ENCODE data around the gene COL4A3. TPM values are rescaled to one million over a fixed set of nuclear protein-coding genes. Genes with fewer than 3 reads are reported as not detected.
A peak's percentile ranks its signal among the peaks of the same experiment; 100 is the strongest.

COL4A3 gene
- total RNA-seq, 1 donor from 2014 or later = not detected

DNA sequence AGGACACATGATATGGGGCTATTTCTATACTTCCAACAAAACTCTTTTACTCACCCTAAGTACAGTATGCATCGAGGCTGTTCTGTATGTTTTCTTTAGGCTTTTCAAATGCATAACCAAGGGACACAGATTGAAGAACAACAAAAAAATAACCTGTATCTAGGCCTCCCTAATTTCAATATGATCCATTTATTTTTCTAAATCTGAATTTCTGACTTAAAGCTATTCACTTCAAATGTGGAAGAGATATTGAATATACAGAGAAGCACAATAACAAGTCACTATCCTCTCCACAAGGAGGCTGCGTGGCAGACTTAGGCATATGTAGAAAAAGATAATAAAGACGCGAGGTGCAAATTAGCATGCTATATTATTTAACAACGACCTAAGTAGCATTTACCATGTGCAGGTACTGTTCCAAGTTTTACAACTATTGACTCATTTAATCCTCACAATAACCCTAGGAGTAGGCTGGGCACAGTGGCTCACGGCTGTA lies 121.4 kb downstream of the COL4A3 start:
- DNase-seq (ENCODE audit: extremely low read depth, low read depth, low spot score) = no peak

DNA sequence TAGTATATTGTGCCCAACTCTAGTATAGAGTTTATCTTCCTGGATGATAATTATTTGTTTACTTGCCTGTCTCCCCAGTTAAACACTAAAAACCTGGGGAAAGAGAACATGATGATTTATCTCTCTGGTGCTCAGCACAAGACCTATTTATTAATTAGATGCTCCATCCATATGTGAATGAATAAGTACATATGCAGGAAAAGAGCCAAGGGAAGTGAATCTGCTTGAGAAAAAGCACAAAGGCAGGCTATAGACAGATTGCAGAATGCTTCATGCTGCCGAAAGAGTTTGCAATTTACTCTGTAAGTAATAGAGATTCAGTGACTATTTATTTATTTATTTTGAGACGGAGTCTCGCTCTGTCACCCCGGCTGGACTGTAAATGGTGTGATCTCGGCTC lies 123.3 kb downstream of the COL4A3 start:
- no peak for DNase-seq (ENCODE audit: extremely low read depth, low read depth, low spot score)

DNA sequence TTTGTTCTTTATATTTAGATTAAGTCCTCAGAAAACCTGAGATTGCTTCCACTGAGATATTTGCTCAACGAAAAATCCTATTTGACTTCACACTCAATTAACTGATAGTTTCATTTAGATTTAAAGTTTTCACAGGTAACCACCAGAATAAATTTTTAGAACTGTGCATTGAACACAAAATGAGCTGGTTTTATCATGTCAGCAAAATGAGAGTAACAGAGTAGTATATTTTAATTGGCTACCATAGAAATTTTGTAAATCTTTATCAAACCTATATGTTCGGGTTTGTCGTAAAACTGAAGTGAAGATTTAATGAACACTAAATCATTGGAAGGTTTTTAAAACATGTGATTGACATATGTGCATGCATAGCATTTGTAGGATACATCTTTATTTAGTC lies 127.9 kb downstream of the COL4A3 start:
- DNase-seq (ENCODE audit: extremely low read depth, low read depth, low spot score) = no peak

DNA sequence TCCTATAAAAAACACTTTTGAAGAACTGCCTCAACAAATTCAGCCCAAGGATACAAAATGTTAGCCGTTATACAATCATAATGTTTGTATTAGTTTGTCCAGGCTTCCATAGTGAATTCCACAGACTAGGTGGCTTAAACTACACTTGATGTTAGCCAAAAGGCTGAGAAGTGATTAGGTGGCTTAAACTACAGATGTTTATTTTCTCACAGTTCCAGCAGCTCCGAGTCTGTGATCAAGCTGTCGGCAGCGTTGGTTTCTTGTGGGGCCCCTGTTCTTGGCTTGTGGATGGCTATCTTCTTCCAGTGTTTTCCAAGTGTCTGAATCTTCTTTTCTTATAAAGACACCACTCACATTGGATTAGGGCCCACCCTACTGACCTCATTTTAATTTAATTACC lies 129.1 kb downstream of the COL4A3 start:
- no peak for DNase-seq (ENCODE audit: extremely low read depth, low read depth, low spot score)

DNA sequence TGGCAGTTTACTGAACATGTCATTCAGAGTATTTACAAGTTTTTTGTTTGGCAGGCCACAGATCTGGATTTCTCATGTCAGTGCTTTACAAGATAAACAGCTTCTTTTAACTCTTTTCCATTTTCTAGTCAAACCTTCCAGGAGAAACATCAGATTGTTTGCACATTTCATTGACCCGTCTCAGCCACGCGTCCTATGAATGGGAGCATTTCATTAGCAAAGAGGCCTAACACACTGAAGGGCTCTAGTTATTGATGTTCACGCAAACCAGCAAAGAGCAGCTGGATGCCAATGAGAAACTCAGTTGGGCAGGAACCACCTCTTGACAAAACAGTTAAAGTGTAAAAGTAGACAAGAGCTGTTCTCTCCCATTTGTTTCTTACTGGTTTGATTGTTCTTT lies 131.4 kb downstream of the COL4A3 start:
- DNase-seq (ENCODE audit: extremely low read depth, low read depth, low spot score) = no peak

DNA sequence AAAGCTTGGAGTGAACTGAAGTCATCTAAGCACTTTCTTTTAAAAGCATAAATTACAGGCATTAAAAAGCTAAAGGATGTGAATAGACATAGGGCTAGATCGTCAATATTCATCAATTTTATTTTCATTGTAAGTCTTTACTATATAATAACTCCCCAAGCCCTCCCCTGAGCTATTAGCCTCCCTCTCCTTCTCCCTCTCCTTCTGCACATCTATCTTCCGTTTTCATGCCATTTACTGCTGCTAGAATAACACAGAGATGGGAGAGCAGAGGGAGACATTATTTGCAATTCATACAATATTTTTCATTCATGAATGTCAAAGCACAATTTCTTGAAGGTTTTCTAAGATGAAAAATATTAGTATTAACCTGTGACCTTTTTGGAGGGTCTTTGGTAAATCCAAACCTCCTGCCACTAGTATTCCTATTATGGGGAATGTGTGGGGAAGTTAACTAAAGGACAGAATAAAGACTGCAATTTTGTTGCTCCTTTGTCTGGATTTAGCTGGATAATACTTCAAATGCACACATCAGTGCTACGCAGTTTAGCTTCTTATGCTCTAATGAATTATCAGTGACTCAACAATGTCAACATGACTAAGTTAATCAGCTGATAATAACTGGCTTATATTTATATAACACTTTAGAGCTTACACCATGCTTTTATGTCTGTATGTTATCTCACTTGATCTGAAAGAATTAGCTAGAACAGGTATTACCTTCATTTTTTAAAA lies 132.4 kb downstream of the COL4A3 start:
- no peak for DNase-seq (ENCODE audit: extremely low read depth, low read depth, low spot score)

DNA sequence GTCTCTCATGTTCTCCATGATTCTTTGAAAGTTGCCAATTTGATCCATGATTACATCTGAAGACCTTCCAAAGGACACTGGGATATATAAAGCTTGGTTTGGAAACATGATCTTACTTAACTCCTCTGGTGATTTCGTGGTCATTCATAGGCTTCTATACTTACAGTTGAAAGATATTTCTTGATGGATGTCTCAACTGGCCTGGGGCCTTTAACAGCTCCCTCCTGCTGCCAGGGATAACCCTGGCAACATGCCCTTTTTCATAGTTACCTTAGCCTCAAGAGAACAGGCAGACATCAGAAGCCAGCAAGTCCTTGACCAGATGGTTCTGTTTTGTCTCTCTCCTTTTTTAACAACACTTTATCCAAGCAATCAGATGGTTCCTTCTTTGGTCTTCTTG lies 137.1 kb downstream of the COL4A3 start:
- no peak for DNase-seq (ENCODE audit: extremely low read depth, low read depth, low spot score)

DNA sequence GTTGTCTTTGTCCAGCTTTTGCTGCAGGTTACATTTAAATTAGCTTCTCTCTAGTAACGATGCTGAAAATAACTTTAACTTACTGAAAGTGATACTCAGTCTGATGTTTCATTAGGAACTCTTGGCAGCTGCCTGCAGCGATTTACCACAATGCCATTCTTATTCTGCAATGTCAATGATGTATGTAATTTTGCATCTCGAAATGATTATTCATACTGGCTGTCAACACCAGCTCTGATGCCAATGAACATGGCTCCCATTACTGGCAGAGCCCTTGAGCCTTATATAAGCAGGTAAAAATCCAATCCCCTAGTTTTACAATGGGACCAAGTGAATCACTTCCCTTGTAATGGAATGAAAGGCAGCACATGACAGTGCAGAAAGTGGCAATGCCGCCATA lies 144.4 kb downstream of the COL4A3 start:
- no peak for DNase-seq (ENCODE audit: extremely low read depth, low read depth, low spot score)

DNA sequence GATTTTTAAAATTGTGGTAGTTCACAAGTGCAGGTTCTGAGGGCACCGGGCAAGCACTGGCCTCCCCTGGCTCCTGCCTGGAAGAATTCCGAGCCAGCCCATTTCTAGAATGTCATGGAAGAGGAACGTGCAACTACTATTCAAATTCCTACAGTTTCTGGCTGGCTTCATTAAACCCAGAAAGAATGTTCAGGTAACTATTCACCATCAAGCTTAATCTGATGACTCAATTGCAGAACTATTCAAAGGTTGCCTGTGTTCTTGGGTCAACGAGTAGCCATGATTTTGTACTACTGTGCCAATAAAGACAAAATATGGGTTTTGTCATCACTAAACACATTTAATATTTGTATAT lies 146.3 kb downstream of the COL4A3 start:
- no peak for DNase-seq (ENCODE audit: extremely low read depth, low read depth, low spot score)

DNA sequence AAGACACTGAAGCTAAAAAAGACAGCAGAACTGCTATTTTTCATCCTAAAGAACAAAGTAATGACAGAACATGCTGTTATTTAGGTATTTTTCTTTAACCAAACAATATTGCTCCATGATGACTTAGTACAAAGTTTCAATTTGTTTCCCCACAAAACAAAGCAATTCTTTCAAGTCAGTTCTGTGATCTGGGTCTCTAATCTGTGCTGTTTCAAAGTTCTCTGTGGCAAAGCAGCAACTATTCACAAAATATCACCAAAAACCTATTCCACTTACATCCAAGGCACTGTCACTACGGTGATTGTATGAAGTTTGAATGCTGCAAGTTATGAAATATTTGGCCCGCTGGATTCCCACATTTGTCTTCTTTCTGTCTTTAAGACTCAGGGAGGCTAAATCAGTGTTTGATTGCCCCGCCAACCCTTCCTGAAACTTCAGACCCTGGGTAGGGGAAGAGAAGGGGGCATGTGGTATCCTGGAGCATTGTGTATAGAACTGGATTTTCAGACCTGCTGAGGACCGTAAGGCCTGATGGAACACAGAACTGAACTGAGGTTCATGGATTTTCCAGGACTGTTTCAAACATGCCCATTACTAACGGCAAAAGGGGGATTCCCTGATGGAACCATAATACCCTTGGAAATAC lies 147.6 kb downstream of the COL4A3 start:
- no peak for DNase-seq (ENCODE audit: extremely low read depth, low read depth, low spot score)

DNA sequence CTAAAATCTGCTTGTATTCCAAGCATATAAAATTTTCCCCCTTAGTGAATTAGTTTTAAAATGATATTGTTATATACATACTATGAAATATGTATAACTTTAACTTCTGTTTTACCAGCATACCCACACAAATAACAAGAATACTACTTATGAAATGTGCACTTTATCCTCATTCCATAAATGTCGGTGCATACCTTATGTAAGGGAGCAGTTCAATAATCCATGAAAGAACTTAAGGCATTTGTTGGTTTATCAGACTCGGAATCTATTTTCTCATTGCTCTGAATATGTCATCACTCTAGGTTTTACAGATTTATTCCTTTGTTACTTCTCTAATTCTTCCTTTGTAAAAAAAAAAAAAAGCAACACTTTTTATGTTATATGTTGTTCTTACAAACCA lies 148.2 kb downstream of the COL4A3 start:
- no peak for DNase-seq (ENCODE audit: extremely low read depth, low read depth, low spot score)

DNA sequence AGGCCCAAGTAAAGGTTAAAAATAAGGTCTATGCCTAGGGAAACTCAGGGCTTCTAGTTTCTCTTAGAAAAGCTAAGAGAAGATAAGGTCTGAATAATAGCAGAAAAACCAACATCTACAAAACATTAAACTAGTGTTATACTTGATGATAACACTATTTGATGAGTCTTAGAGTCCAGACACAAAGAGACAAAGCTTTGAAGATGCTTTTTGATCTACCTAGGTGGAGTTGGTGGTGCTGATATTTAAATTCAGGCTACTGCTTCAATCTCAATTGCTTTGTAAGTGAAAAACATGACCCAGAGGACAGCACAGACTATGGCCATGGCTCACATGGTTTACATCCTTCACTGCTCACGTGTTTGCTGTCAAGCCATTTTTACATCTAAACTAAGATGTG lies 148.9 kb downstream of the COL4A3 start:
- DNase-seq (ENCODE audit: extremely low read depth, low read depth, low spot score) = no peak

DNA sequence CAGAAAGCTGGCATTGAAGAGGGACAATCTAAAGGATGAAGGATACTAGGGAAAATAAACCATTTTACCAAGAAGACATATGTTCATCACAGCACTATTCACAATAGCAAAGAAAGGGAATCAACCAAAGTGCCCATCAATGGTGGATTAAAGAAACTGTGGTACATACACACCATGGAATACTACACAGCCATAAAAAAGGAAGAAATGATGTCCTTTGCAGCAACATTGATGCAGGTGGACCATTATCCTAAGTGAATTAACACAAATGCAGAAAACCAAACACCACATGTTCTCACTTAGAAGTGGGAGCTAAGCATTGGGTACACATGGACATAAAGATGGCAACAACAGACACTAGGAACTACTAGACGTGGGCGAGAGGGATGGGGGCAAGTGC lies 153.4 kb downstream of the COL4A3 start:
- DNase-seq (ENCODE audit: extremely low read depth, low read depth, low spot score) = no peak

DNA sequence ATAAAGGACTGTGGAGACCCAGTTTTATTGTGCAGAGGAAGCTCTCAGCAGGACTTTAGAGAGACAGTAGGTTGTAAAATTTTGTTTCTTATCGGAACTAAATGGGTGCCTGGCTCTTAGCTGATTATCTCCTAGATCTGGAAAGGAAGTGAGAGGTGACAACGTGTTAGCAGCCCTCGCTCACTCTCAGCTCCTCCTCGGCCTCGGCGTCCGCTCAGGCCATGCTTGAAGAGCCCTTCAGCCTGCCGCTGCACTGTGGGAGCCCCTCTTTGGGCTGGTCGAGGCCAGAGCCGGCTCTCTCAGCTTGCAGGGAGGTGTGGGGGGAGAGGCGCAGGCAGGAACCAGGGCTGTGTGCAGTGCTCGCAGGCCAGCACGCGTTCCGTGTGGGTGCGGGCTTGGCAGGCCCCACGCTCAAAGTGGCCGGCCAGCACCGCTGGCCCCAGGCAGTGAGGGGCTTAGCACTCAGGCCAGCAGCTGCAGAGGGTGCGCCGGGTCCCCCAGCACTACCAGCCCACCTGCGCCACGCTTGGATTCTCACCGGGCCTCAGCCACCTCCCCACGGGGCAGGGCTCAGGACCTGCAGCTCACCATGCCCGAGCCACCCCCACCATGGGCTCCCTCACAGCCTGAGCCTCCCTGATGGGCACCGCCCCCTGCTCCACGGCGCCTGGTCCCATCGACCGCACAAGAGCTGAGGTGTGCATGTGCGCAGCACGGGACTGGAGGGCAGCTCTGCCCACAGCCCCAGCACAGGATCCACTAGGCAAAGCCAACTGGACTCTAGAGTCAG lies 156.1 kb downstream of the COL4A3 start:
- no peak for DNase-seq (ENCODE audit: extremely low read depth, low read depth, low spot score)

DNA sequence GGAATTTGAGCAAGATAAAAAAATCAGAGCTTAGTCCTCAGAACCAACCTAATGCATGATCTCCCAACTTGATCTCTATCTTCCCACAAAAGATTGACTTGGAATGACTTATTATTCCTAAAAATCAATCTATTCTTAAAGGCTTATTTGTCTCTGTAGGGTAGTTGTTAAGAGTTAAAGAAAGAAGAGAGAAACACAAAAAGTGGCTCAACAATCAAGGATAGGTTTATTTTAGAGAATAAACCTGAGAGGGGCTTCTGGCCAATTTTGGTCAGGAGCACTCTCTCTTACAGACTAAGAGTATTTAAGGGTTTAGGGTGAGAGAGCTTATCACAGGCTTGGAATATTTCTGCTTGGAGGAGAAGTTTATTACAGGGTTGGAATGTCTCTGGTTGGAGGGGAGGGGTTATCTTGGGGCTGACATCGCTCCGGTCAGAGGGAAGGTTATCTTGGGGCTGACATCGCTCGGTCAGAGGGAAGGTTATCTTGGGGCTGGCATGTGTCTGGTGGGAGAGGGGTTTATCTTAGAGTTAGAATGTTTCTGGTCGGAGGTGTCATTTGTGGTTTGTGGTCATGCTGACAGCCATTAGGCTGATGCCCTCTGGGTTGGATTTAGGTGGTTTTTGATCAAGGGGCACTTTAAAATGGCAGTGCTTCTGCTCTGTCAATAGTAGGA lies 158.2 kb downstream of the COL4A3 start:
- no peak for DNase-seq (ENCODE audit: extremely low read depth, low read depth, low spot score)

DNA sequence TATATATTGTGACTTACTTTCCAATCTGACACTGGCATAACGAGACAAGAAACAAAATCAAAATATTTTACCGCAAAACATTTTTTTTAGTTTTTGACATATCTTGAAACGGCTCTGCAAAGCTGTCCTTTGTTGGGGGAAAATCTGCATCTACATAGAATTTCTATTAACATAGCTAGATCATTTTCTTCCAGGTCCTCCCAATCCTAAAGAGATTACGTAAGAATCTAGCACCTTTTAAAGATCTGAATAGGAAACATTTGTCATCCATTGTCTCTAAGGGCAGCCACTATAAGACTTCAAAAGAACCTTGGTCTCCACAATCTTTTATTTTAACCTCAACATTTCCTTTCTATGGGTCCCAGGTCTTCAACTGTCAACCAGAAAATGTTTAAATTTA lies 159.4 kb downstream of the COL4A3 start:
- no peak for DNase-seq (ENCODE audit: extremely low read depth, low read depth, low spot score)

DNA sequence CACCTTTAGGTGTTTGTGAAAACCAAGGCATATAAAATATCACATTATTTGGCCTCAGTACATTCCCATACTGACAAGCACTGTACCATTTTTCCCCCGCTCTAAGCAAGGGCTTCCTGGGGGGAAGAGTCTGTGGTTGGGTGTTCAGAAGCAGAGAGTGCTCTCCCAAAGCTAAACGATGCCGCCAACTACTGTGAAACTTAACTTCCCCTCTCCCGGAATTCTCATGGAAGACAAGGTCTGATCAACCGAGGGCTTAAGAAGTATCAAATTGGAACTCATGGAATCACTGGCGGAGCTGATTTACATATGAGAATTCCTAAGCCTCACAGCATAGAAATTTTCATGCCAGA lies 160.2 kb downstream of the COL4A3 start:
- no peak for DNase-seq (ENCODE audit: extremely low read depth, low read depth, low spot score)

DNA sequence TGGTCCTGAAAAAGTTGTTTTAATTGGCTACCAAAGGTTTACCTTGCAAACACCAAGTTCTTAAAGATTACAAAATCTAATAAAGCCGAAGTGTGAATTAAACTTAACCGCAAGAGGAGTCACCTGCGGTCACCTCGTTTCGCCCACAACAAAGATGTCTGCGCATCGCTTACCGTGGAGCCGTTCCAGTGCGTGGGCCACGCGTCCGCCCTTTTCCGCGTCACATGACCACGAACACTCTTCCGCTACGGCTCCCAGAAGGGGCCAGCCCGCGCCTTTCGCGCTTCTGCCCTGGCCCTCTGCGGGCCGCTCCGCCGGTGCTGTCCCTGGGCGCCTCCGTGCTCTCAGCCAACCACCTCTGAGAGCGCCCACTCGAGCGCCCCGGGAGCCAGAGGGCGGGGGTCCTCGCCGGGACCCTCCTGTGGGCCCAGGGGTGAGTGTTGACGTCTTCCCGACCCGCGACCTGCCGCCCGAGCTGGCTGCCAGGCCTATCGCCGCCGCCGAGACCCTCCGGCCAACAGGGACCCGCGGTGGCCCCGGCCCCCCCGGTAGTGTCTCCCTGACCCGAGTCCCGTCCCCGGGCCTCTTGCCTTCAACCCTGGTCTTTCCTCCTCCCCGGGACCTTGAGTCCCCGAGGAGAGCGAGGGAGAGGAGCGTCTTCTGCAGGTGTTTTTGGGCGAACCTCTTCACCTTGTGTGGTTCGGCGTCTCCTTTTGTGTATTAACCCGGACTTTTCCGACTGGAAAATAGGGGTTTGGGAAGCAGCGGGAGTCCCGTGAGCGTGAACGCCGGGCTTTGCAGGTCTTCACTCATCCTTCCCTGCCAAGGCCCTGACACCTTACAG lies 160.8 kb downstream of the COL4A3 start, which contains the start of gene MFF:
TSS of gene MFF (plus strand) at position 257 of the 844 bp plus-strand sequence. CDS start 5,415 bp downstream, outside the sequence.
- DNase-seq (ENCODE audit: extremely low read depth, low read depth, low spot score) = peak; percentile 57

DNA sequence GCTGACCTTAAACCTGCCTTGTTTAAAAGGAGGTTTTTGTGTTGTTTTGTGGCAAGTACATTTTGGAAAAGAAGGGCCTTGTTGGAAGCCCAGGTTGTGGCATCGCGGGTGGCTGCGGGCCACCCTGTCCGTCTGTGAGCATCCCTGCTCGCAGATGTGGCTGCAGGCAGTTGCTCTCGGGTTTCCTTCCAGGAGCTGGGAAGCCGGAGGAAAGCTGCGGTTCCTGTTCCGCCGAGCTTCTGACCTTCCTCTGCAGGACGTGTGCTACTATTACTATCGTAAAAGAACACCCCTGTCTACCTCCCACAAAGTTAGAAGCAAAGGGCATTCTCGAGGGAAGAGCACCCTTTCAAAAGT lies 161.4 kb downstream of the COL4A3 start:
- DNase-seq (ENCODE audit: extremely low read depth, low read depth, low spot score) = no peak

DNA sequence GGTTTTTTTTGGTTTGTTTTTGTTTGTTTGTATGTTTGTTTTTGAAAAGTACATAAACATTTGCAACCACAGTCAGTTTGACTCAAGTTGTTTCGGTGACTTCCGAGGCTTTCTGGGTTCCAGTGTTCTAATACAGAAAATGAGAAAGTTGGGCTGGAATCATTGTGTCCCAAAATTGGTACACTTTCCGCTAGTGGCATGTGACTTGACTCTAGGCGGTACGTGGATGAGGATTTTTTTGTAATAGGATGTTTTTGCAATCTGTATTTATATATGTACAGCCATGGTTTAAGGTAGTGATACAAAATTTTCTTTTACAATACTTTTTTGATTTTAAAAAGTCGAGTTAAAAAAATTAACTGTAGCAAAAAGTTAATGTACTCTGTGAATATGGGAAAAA lies 162.4 kb downstream of the COL4A3 start:
- DNase-seq (ENCODE audit: extremely low read depth, low read depth, low spot score) = no peak

Data from glomerular endothelial cell (primary cell).